ENCODE measurements around the gene RNH1.

- TF ChIP-seq POLR2A (IDR thresholded peaks at IDR 0.05; ENCODE audit: low read length) (no peak), GATA1 (IDR thresholded peaks at IDR 0.05; ENCODE audit: low read depth, low read length) (no peak)
These were observed 50.5 kb downstream of the RNH1 start for GRCh38 chr11:456533-456932.

Data from erythroblast (primary cell).